HG02981 (cell line): Measurements from ENCODE around the gene PTGDR2.
"Not testable (repeated sequence)": the region's sequence is repeated elsewhere in the genome, so short reads cannot be mapped to it uniquely, and the experiment has no call there.

ENCODE experiments used
- ATAC-seq: cut with Tn5 transposase; IDR thresholded peaks from one replicate; pipeline ENCODE4 v1.9.1; 2021; ENCODE audit warnings: mild to moderate bottlenecking, moderate library complexity; ENCODE audit not compliant: unreplicated experiment

Gene PTGDR2

GRCh38 chr11:60844045-60844869, 11.5 kb downstream of the PTGDR2 start:
- no peak for ATAC-seq

GRCh38 chr11:60842668-60843600, 12.8 kb downstream of the PTGDR2 start:
- no peak for ATAC-seq

- peak; percentile 83 for ATAC-seq
These were observed 13.7 kb downstream of the PTGDR2 start, which contains the start of gene CCDC86 for GRCh38 chr11:60841797-60842667. CCDC86 (plus strand) TSS chr11:60842113; CDS start chr11:60842125, 12 bp downstream.

- ATAC-seq, result no peak
These were observed 15.0 kb downstream of the PTGDR2 start for GRCh38 chr11:60840470-60841430.

GRCh38 chr11:60838132-60838531, 17.6 kb downstream of the PTGDR2 start:
- ATAC-seq, result no peak

GRCh38 chr11:60836866-60837515, 18.8 kb downstream of the PTGDR2 start:
- no peak for ATAC-seq

DNA sequence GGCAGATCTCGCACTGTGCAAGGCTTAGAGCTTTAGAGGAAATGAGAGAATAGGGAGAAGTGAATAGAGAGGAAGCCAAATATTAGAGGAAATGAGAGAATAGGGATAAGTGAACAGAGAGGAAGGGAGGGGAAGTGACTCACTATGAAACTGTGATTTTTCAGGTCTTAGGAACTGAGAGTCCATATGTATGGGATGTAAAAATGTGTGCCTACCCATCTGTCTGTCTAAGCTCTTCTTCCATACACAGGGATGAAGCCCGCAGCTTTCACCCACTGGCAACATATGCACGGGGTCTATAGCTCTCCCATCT, 20.3 kb downstream of the PTGDR2 start:
- no peak for ATAC-seq

DNA sequence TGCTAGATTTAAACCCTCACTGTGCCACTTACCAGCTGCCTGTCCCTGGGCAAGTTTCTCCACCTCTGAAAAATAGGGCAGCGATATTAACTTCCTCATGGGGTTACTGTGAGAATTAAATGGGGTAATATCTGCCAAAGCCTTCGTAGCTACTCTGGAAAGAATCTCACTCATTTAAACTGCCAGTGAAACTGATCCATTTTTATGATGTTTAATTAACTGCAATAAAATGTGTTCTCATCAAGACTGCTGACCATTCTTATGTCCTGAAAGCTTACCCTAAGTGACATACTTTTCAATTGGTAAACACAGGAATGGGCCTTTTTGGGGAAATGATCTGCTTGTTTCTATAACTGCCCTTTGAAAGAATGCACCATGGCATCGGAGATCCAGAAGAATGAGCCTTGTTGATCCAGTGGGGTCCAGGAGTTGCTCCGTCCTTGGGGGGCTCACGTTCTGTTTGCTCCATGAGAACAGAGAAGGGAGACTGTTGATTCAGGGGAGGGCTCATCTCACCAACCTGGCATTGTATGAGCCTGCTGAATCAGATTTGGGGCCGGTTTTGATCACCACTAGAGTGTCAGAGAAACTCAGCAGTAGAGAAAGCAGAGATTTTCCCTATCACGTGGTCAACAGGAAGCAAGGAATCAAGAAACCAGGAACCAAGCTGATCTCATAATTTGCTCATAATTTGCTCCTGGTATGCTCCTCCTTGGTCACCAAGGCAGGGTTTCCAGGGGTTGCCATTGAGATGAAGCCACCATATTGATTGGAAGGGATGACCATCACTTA, 20.8 kb downstream of the PTGDR2 start:
- no peak for ATAC-seq

GRCh38 chr11:60831501-60832079, 24.2 kb downstream of the PTGDR2 start:
- no peak for ATAC-seq

DNA sequence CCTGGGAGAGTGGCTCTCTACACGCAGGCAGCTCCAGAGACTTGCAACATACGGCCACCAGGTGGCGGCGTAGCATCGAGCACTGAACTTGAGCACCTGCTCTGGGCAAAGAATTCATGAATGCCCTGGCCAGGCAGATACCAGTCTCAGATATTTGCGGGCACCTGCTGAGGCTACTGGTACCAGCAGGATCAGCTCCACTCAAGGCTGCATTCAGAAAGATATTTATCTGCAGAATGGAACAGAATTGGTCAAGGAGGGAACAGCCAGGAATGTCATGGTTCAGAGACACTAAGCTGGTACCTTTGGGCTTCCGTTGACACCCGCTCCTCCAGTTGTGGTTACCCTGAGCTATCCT, 24.6 kb downstream of the PTGDR2 start:
- no peak for ATAC-seq

- ATAC-seq, result no peak
These were observed 25.1 kb downstream of the PTGDR2 start for GRCh38 chr11:60830478-60831142.

GRCh38 chr11:60825790-60826189, 30.0 kb downstream of the PTGDR2 start:
- no peak for ATAC-seq

DNA sequence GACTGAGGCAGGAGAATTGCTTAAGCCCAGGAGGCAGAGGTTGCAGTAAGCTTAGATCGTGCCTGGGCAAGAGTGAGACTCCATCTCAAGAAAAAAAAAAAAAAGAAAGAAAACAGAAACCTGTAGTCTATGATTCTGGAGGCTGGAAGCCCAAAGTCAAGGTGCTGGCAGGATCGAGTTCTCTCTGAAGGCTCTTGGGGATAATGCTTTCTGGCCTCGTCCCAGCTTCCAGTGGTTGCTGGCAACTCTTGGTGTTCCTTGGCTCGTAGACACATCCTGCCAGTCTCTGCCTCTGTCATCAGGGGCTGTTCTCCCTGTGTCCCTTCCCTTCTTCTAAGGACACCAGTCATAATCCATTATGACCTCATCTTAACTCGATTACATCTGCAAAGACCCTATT, 30.6 kb downstream of the PTGDR2 start:
- no peak for ATAC-seq

GRCh38 chr11:60823745-60824306, 31.9 kb downstream of the PTGDR2 start:
- ATAC-seq, result not testable (repeated sequence)

- ATAC-seq, result no peak
These were observed 33.7 kb downstream of the PTGDR2 start for GRCh38 chr11:60821827-60822599.

GRCh38 chr11:60818057-60818456, 37.7 kb downstream of the PTGDR2 start:
- no peak for ATAC-seq
